ENCODE measurements around the gene TVP23A.

Gene TVP23A

DNA sequence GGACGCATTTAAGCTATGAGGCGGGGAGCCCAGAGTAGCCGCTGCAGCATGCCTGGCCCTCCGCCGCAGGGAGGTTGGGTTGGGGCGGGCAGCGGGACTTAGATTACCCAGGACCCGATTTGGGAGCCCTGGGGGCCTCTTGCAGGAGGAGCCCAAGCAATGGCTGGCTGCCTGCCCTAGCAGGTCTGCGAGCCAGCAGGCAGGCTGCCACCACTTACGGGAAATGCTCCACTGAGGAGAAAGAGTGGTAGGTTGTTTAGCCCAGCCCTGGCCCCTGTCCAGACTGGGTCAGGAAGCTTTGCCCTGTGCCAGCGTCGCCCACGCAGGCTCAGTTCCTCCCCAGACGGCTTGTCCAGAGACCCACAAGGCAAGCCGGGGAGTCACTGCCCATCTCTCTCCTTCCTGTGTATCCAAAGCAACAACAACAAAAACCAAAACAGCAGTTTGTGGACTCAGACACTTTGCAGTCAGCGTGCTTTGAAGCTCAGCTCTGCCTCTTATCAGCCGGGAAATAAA lies 10.3 kb upstream of the TVP23A start:
- Histone ChIP-seq H3K27ac (no peak overlapping the region), H3K27me3 (peaks cover 11% of the 10 kb centered on the region), H3K9me3 (no peaks in the 10 kb centered on the region), H3K4me3 (ENCODE audit: low read depth in 1 of 2, low read length in 1 of 2) (no peak overlapping the region), H3K36me3 (no peaks in the 10 kb centered on the region), H3K4me1 (ENCODE audit: control insufficient read depth in 1 of 2, insufficient read depth in 1 of 2, low read depth in 1 of 2, low read length in 1 of 2) (peaks cover 0 to 13% of the 10 kb centered on the region in 2 experiments)
- TF ChIP-seq CTCF (IDR thresholded peaks at IDR 0.05), result no peak

- Histone ChIP-seq H3K36me3 (no peaks in the 10 kb centered on the region), H3K4me3 (ENCODE audit: low read depth in 1 of 2, low read length in 1 of 2) (no peak overlapping the region), H3K4me1 (ENCODE audit: control insufficient read depth in 1 of 2, insufficient read depth in 1 of 2, low read depth in 1 of 2, low read length in 1 of 2) (peaks cover 0 to 13% of the 10 kb centered on the region in 2 experiments), H3K27me3 (peaks cover 11% of the 10 kb centered on the region), H3K27ac (no peak overlapping the region), H3K9me3 (no peaks in the 10 kb centered on the region)
- TF ChIP-seq CTCF (IDR thresholded peaks at IDR 0.05), result no peak
Measured at GRCh38 chr16:10827691-10828341, 9.2 kb upstream of the TVP23A start.

GRCh38 chr16:10824111-10824893 lies 5.7 kb upstream of the TVP23A start:
- Histone ChIP-seq H3K27ac (no peak overlapping the region), H3K9me3 (no peaks in the 10 kb centered on the region), H3K27me3 (peaks cover 16% of the 10 kb centered on the region), H3K36me3 (no peaks in the 10 kb centered on the region), H3K4me3 (ENCODE audit: low read depth in 1 of 2, low read length in 1 of 2) (no peak overlapping the region), H3K4me1 (ENCODE audit: control insufficient read depth in 1 of 2, insufficient read depth in 1 of 2, low read depth in 1 of 2, low read length in 1 of 2) (peaks cover 0 to 13% of the 10 kb centered on the region in 2 experiments)
- no peak for TF ChIP-seq CTCF (IDR thresholded peaks at IDR 0.05)

DNA sequence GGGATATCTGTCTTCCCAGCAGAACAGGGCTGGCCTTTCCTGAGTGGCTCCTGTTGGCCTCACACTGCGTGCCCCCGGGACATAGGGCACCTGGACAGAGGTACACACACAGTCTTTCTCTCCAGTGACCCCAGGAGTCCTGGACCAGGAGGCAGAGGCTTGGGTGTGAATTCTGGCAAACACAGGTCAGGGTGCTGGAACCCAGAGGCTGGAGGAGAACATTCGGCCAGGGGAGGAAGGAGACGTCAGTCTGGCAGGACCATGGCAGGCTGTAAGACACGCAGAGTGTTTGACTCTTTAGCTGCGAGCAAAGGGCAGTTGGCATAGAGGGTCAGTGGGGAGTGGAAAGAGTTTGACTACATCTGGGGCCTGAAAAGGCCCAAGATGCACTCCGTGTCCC lies 4.1 kb upstream of the TVP23A start:
- Histone ChIP-seq H3K27ac (no peak overlapping the region), H3K36me3 (no peaks in the 10 kb centered on the region), H3K27me3 (peaks cover 22% of the 10 kb centered on the region), H3K4me1 (ENCODE audit: control insufficient read depth in 1 of 2, insufficient read depth in 1 of 2, low read depth in 1 of 2, low read length in 1 of 2) (peaks cover 0 to 6% of the 10 kb centered on the region in 2 experiments), H3K9me3 (no peaks in the 10 kb centered on the region), H3K4me3 (ENCODE audit: low read depth in 1 of 2, low read length in 1 of 2) (no peak overlapping the region)
- no peak for TF ChIP-seq CTCF (IDR thresholded peaks at IDR 0.05)

DNA sequence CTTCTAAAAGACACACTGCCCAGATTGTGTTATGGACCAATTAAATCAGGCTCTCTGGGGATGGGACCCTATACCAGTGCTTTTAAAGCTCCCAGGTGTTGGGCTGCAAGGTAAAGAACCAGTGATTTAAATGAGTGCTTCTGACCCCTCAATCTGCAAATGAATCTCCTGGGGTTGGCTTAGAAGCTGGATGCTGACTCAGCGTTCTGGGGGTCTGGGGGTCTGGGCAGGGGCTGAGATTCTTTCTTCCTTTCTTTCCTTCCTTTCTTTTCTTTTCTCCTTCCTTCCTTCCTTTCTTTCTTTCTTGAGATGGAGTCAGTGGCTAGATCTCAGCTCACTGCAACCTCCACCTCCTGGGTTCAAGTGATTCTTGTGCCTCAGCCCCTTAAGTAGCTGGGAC lies 2.0 kb upstream of the TVP23A start:
- Histone ChIP-seq H3K9me3 (no peaks in the 10 kb centered on the region), H3K4me1 (ENCODE audit: control insufficient read depth in 1 of 2, insufficient read depth in 1 of 2, low read depth in 1 of 2, low read length in 1 of 2) (no peaks in the 10 kb centered on the region), H3K36me3 (no peaks in the 10 kb centered on the region), H3K27me3 (peaks cover 31% of the 10 kb centered on the region), H3K27ac (no peak overlapping the region), H3K4me3 (ENCODE audit: low read depth in 1 of 2, low read length in 1 of 2) (no peak overlapping the region)
- TF ChIP-seq CTCF (IDR thresholded peaks at IDR 0.05), result no peak
